ENCODE measurements around the gene ZNF768.
"Not testable (repeated sequence)": the region's sequence is repeated elsewhere in the genome, so short reads cannot be mapped to it uniquely, and the experiment has no call there.

The ZNF768 gene

GRCh38 chr16:30482366-30482765 is 44.0 kb downstream of the ZNF768 start:
- H3K4me3 ChIP-seq (ENCODE audit: low read length), result no peak overlapping the region
- peak; percentile 32 for TF ChIP-seq CTCF (IDR thresholded peaks at IDR 0.05; ENCODE audit: insufficient read depth, low read depth, low read length, missing control alignments)
- no peak for DNase-seq (ENCODE audit: low read depth)

DNA sequence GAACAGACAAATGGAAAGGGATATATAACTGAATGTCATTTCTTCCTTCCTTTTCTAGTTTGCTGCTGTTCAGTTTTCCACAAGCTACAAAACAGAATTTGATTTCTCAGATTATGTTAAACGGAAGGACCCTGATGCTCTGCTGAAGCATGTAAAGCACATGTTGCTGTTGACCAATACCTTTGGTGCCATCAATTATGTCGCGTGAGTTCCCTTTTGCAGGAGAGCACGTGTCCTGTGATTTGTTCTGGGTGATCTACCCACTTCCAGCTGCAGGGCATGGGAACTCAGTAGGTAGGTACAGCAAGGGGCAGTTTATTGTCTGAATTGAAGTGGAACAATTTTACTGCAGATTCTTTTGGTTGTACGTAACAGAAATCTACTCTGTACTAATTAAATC is 45.0 kb downstream of the ZNF768 start:
- TF ChIP-seq CTCF (IDR thresholded peaks at IDR 0.05; ENCODE audit: insufficient read depth, low read depth, low read length, missing control alignments), result no peak
- no peak overlapping the region for H3K4me3 ChIP-seq (ENCODE audit: low read length)
- no peak for DNase-seq (ENCODE audit: low read depth)

- no peak for TF ChIP-seq CTCF (IDR thresholded peaks at IDR 0.05; ENCODE audit: insufficient read depth, low read depth, low read length, missing control alignments)
- DNase-seq (ENCODE audit: low read depth), result no peak
- H3K4me3 ChIP-seq (ENCODE audit: low read length), result no peak overlapping the region
Observed at GRCh38 chr16:30478766-30479478, 47.4 kb downstream of the ZNF768 start.

DNA sequence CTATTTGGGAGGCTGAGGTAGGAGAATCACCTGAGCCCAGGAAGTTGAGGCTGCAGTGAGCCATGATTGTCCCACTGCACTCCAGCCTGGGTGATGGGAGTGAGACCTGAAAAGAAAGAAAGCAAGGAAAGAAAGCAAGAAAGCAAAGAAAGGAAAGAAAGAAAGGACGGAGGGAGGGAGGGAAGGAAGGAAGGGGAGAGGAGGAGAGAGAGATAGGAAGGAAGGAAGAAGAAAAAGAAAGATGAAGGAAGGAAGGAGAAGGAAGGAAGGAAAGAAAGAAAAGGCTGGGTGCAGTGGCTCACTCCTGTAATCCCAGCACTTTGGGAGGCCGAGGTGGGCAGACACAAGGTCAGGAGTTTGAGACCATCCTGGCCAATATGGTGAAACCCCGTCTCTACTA is 48.6 kb downstream of the ZNF768 start:
- not testable (repeated sequence) for H3K4me3 ChIP-seq (ENCODE audit: low read length); DNase-seq (ENCODE audit: low read depth)

DNA sequence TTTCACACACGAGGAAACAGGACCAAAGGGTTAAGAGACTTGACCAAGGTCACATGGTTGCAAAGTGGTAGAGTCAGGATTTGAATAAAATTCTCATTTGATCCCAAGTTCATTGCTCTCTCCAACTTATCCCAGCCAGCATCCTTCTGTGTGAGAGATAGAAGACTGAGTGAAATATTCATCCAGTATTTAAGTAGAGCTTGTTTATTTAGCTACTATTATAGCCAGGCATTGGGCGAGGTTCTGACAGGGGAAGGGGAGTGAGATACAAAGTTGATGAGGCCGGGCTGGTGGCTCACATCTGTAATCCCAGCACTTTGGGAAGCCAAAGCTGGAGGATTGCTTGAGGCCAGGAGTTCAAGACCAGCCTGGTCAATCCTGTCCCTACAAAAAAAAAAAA is 49.4 kb downstream of the ZNF768 start:
- TF ChIP-seq CTCF (IDR thresholded peaks at IDR 0.05; ENCODE audit: insufficient read depth, low read depth, low read length, missing control alignments), result no peak
- no peak for DNase-seq (ENCODE audit: low read depth)
- no peak overlapping the region for H3K4me3 ChIP-seq (ENCODE audit: low read length)

- no peak for DNase-seq (ENCODE audit: low read depth)
- TF ChIP-seq CTCF (IDR thresholded peaks at IDR 0.05; ENCODE audit: insufficient read depth, low read depth, low read length, missing control alignments), result no peak
- no peak overlapping the region for H3K4me3 ChIP-seq (ENCODE audit: low read length)
Observed at GRCh38 chr16:30474684-30475083, 51.7 kb downstream of the ZNF768 start.

- TF ChIP-seq CTCF (IDR thresholded peaks at IDR 0.05; ENCODE audit: insufficient read depth, low read depth, low read length, missing control alignments), result no peak
- DNase-seq (ENCODE audit: low read depth), result no peak
- H3K4me3 ChIP-seq (ENCODE audit: low read length), result no peak overlapping the region
Observed at GRCh38 chr16:30474074-30474452, 52.3 kb downstream of the ZNF768 start.

Data from epithelial cell of esophagus (primary cell).